K562 (cell line): ENCODE measurements around the gene ARF1. TPM values are rescaled to one million over a fixed set of nuclear protein-coding genes. Genes with fewer than 3 reads are reported as not detected.

Source experiments
- HNRNPH1 ChIP-seq: fragments of 200-400 bp; formaldehyde crosslinking; optimal IDR thresholded peaks from 2 replicates; pipeline ENCODE3; 2017; ENCODE audit warnings: low read depth, mild to moderate bottlenecking, low read length, moderate library complexity
- ILF3 ChIP-seq: fragments of 450-650 bp; IDR thresholded peaks from 2 replicates; pipeline ENCODE4 v1.6.1; 2018; ENCODE audit warnings: antibody characterized with exemption, mild to moderate bottlenecking, moderate library complexity, borderline replicate concordance
- SLC30A9 ChIP-seq: fragments of 250-450 bp; sonication (Bioruptor Pico); IDR thresholded peaks from 2 replicates; pipeline ENCODE4 v1.8.0; 2022; ENCODE audit warnings: mild to moderate bottlenecking, moderate library complexity
- ZBTB17 ChIP-seq: fragments of 450-650 bp; formaldehyde crosslinking; IDR thresholded peaks from 2 replicates; pipeline ENCODE4 v1.4.0; 2020; ENCODE audit warnings: mild to moderate bottlenecking
- polyA plus RNA-seq, 8 experiments: library from polyadenylated mRNA; depleted of rRNA in 4 of 8; stranded (reverse) in 5 of 8; unstranded in 3 of 8; fragments of >200 nt; fragmentation: Nextera tagmentation in 2 of 8; fragmentation: Illumina TruSeq in 1 of 8; extraction: Ambion mirVana in 2 of 8; extraction: Trizol in 1 of 8; gene quantifications; 2 replicates each; pipeline versions ENCODE4 v1.2.1 to v1.2.3, GENCODE V29; 2011 to 2014; ENCODE audit warnings: inconsistent platforms in 1 of 8, missing spikeins in 1 of 8
- total RNA-seq, 7 experiments: library from RNA; depleted of rRNA in 6 of 7; stranded (reverse); fragments of >200 nt in 6 of 7; fragmentation: Illumina TruSeq in 2 of 7; extraction: Trizol in 2 of 7; gene quantifications; 2 replicates each; pipeline versions ENCODE4 v1.2.1 to v1.2.3, GENCODE V29; 2011 to 2021; ENCODE audit warnings: low replicate concordance in 1 of 7
- TF ChIP-seq, protein P1 (sequence below): fragments of 250-450 bp; sonication (Bioruptor Pico); IDR thresholded peaks from 2 replicates; pipeline ENCODE4 v1.5.0; 2020; ENCODE audit warnings: mild to moderate bottlenecking
- TF ChIP-seq, protein P2 (sequence below), 2 experiments: IDR thresholded peaks; 2 replicates each; pipeline ENCODE4 v1.6.1; 2012; ENCODE audit warnings: improper control_type of control experiment in 2 of 2, low read depth in 2 of 2, low read length in 2 of 2, borderline replicate concordance in 1 of 2

Gene ARF1
- total and polyA plus RNA-seq, 9 of the 15 experiments (the other 6 are each of a cell fraction or from before 2014, with no cell fraction given): 69.8 to 593 (median 325) TPM

- TF ChIP-seq ZBTB17 (CRISPR knock-in tag) (no peak), ILF3 (no peak), HNRNPH1 (no peak), SLC30A9 (CRISPR knock-in tag) (no peak)
- TF ChIP-seq, protein P1, sequence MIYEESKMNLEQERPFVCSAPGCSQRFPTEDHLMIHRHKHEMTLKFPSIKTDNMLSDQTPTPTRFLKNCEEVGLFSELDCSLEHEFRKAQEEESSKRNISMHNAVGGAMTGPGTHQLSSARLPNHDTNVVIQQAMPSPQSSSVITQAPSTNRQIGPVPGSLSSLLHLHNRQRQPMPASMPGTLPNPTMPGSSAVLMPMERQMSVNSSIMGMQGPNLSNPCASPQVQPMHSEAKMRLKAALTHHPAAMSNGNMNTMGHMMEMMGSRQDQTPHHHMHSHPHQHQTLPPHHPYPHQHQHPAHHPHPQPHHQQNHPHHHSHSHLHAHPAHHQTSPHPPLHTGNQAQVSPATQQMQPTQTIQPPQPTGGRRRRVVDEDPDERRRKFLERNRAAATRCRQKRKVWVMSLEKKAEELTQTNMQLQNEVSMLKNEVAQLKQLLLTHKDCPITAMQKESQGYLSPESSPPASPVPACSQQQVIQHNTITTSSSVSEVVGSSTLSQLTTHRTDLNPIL (CRISPR knock-in tag): no peak
- TF ChIP-seq, protein P2, sequence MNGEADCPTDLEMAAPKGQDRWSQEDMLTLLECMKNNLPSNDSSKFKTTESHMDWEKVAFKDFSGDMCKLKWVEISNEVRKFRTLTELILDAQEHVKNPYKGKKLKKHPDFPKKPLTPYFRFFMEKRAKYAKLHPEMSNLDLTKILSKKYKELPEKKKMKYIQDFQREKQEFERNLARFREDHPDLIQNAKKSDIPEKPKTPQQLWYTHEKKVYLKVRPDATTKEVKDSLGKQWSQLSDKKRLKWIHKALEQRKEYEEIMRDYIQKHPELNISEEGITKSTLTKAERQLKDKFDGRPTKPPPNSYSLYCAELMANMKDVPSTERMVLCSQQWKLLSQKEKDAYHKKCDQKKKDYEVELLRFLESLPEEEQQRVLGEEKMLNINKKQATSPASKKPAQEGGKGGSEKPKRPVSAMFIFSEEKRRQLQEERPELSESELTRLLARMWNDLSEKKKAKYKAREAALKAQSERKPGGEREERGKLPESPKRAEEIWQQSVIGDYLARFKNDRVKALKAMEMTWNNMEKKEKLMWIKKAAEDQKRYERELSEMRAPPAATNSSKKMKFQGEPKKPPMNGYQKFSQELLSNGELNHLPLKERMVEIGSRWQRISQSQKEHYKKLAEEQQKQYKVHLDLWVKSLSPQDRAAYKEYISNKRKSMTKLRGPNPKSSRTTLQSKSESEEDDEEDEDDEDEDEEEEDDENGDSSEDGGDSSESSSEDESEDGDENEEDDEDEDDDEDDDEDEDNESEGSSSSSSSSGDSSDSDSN (IDR thresholded peaks at IDR 0.05; ENCODE audit: borderline replicate concordance in 1 of 2, low read depth in 2 of 2, low read length in 2 of 2): no peak
Measured at GRCh38 chr1:228146417-228147150, 64.1 kb downstream of the ARF1 start (continued).
